WTC11 (cell line): Measurements from ENCODE around the gene APOF. TPM values are rescaled to one million over a fixed set of nuclear protein-coding genes. Genes with fewer than 3 reads are reported as not detected.

Experiments used
- ATAC-seq: fragments of 200-7000 bp; cut with Tn5 transposase; 2 replicates; pipeline ENCODE4 v1.10.0; 2021; ENCODE audit warnings: mild to moderate bottlenecking, moderate library complexity
- CTCF ChIA-PET: fragments of 300-600 bp; sonication (Branson Sonifier 250); formaldehyde crosslinking; loops from one replicate; lab custom pipeline; 2021; ENCODE audit warnings: antibody characterized with exemption; lab: Charles Lee
- POLR2A ChIA-PET: fragments of 350-600 bp; sonication (Branson Sonifier 250); formaldehyde crosslinking; loops from one replicate; lab custom pipeline; 2021; ENCODE audit warnings: antibody characterized with exemption; lab: Charles Lee
- DNase-seq: peaks from one replicate; pipeline ENCODE4 v3.0.0; 2021; ENCODE audit warnings: low spot score
- H3K27ac Mint-ChIP-seq: 2 replicates; pipeline ENCODE4 v1.8.0; 2021; ENCODE audit warnings: mixed read lengths
- H3K27me3 Mint-ChIP-seq: 2 replicates; pipeline ENCODE4 v1.8.0; 2021; ENCODE audit warnings: low read depth, mild to moderate bottlenecking, moderate library complexity, mixed read lengths
- H3K36me3 Mint-ChIP-seq: 2 replicates; pipeline ENCODE4 v1.8.0; 2021; ENCODE audit warnings: mixed read lengths
- H3K4me1 Mint-ChIP-seq: 2 replicates; pipeline ENCODE4 v1.8.0; 2022; ENCODE audit warnings: mixed read lengths
- H3K4me3 Mint-ChIP-seq: 2 replicates; pipeline ENCODE4 v1.8.0; 2021; ENCODE audit warnings: mild to moderate bottlenecking, moderate library complexity, mixed read lengths
- H3K9me3 Mint-ChIP-seq: 2 replicates; pipeline ENCODE4 v1.8.0; 2021; ENCODE audit warnings: mixed read lengths
- ATF1 ChIP-seq: sonication (generic); formaldehyde crosslinking; IDR thresholded peaks from 2 replicates; pipeline ENCODE4 v1.8.1; 2023; ENCODE audit warnings: mild to moderate bottlenecking, moderate library complexity, missing genetic modification reagents
- CREB1 ChIP-seq: sonication (generic); formaldehyde crosslinking; IDR thresholded peaks from 2 replicates; pipeline ENCODE4 v1.8.0; 2023; ENCODE audit warnings: mild to moderate bottlenecking, missing genetic modification reagents
- EMX1 ChIP-seq: fragments of 250-450 bp; sonication (Bioruptor Pico); IDR thresholded peaks from 2 replicates; pipeline ENCODE4 v1.8.0; 2021; ENCODE audit warnings: mild to moderate bottlenecking
- FOXP4 ChIP-seq: sonication (generic); formaldehyde crosslinking; IDR thresholded peaks from 2 replicates; pipeline ENCODE4 v1.8.0; 2022; ENCODE audit warnings: mild to moderate bottlenecking, missing genetic modification reagents
- GTF2I ChIP-seq: fragments of 250-450 bp; sonication (Bioruptor Pico); conservative IDR thresholded peaks from 2 replicates; pipeline ENCODE4 v1.4.0; 2021; ENCODE audit warnings: mild to moderate bottlenecking
- JUN ChIP-seq: sonication (generic); formaldehyde crosslinking; IDR thresholded peaks from 2 replicates; pipeline ENCODE4 v1.8.0; 2023; ENCODE audit warnings: mild to moderate bottlenecking, missing genetic modification reagents
- MXD4 ChIP-seq: fragments of 250-450 bp; sonication (Bioruptor Pico); IDR thresholded peaks from 2 replicates; pipeline ENCODE4 v1.8.0; 2021; ENCODE audit warnings: mild to moderate bottlenecking, moderate library complexity, borderline replicate concordance
- NFATC4 ChIP-seq: fragments of 250-450 bp; sonication (Bioruptor Pico); IDR thresholded peaks from 2 replicates; pipeline ENCODE4 v1.9.0; 2021; ENCODE audit warnings: mild to moderate bottlenecking
- NR3C1 ChIP-seq: sonication (generic); formaldehyde crosslinking; conservative IDR thresholded peaks from 2 replicates; pipeline ENCODE4 v1.8.1; 2023; ENCODE audit warnings: low read depth, mild to moderate bottlenecking, missing genetic modification reagents
- PREB ChIP-seq: sonication (generic); formaldehyde crosslinking; IDR thresholded peaks from 2 replicates; pipeline ENCODE4 v1.8.1; 2022; ENCODE audit warnings: mild to moderate bottlenecking, missing genetic modification reagents, moderate library complexity, borderline replicate concordance
- SMAD3 ChIP-seq: sonication (generic); formaldehyde crosslinking; IDR thresholded peaks from 2 replicates; pipeline ENCODE4 v1.8.0; 2022; ENCODE audit warnings: missing genetic modification reagents, mild to moderate bottlenecking, borderline replicate concordance
- SP1 ChIP-seq: sonication (generic); formaldehyde crosslinking; conservative IDR thresholded peaks from 2 replicates; pipeline ENCODE4 v1.8.1; 2022; ENCODE audit warnings: missing genetic modification reagents
- ZNF263 ChIP-seq: sonication (generic); formaldehyde crosslinking; IDR thresholded peaks from 2 replicates; pipeline ENCODE4 v1.8.1; 2022; ENCODE audit warnings: low read depth, mild to moderate bottlenecking, moderate library complexity, missing genetic modification reagents
- ZNF671 ChIP-seq: fragments of 250-450 bp; sonication (Bioruptor Pico); IDR thresholded peaks from 2 replicates; pipeline ENCODE4 v1.8.0; 2021; ENCODE audit warnings: mild to moderate bottlenecking
- total RNA-seq: library from RNA; stranded (reverse); gene quantifications from 3 replicates; pipeline ENCODE4 v1.2.3, GENCODE V29; 2021
- TF ChIP-seq, protein P1 (sequence below): sonication (generic); formaldehyde crosslinking; IDR thresholded peaks from 2 replicates; pipeline ENCODE4 v1.8.1; 2023; ENCODE audit warnings: mild to moderate bottlenecking, missing genetic modification reagents, borderline replicate concordance
- TF ChIP-seq, protein P2 (sequence below): fragments of 250-450 bp; sonication (Bioruptor Pico); IDR thresholded peaks from 2 replicates; pipeline ENCODE4 v1.8.0; 2021; ENCODE audit warnings: mild to moderate bottlenecking

APOF gene
- total RNA-seq, 1 experiment from 2014 or later, result not detected

DNA sequence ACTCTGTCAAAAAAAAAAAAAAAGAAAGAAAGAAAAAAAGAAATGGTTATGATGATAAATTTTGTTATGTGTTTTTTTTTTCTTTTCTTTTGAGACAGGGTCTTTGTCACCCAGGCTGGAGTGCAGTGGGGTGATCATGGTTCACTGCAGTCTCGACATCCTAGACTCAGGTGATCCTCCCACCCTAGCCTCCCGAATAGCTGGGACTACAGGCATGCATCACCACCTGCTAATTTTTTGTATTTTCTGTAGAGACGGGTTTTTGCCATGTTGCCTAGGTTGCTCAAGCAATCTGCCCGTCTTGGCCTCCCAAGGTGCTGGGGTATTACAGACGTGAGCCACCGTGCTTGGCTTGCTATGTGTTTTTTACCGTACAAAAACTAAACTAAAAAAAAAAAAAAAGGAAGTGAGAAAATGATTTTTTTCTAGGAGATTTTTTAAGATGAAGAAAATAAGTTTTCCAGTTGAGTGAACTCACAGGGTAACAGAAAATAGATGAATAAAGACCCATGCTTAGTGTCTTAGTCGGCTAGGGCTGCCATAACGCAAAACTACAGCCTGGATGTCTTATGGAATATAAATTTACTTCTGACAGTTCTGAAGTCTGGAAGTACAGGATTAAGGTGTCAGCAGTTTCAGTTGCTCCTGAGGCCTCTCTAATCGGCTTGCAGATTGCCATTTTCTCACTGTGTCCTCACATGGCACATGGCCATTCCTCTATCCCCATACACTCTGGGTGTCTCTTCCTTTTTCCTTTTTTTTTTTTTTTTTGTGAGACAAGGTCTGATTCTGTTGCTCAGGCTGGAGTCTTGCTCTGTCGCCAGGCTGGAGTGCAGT, 13.2 kb upstream of the APOF start:
- TF ChIP-seq NR3C1 (CRISPR knock-in tag) (no peak), NFATC4 (CRISPR knock-in tag) (no peak), ZNF671 (CRISPR knock-in tag) (no peak), JUN (no peak), SP1 (CRISPR knock-in tag) (no peak), EMX1 (no peak), SMAD3 (CRISPR knock-in tag) (no peak), GTF2I (CRISPR knock-in tag) (no peak), PREB (CRISPR knock-in tag) (no peak), ATF1 (CRISPR knock-in tag) (no peak)
- TF ChIP-seq, protein P1, sequence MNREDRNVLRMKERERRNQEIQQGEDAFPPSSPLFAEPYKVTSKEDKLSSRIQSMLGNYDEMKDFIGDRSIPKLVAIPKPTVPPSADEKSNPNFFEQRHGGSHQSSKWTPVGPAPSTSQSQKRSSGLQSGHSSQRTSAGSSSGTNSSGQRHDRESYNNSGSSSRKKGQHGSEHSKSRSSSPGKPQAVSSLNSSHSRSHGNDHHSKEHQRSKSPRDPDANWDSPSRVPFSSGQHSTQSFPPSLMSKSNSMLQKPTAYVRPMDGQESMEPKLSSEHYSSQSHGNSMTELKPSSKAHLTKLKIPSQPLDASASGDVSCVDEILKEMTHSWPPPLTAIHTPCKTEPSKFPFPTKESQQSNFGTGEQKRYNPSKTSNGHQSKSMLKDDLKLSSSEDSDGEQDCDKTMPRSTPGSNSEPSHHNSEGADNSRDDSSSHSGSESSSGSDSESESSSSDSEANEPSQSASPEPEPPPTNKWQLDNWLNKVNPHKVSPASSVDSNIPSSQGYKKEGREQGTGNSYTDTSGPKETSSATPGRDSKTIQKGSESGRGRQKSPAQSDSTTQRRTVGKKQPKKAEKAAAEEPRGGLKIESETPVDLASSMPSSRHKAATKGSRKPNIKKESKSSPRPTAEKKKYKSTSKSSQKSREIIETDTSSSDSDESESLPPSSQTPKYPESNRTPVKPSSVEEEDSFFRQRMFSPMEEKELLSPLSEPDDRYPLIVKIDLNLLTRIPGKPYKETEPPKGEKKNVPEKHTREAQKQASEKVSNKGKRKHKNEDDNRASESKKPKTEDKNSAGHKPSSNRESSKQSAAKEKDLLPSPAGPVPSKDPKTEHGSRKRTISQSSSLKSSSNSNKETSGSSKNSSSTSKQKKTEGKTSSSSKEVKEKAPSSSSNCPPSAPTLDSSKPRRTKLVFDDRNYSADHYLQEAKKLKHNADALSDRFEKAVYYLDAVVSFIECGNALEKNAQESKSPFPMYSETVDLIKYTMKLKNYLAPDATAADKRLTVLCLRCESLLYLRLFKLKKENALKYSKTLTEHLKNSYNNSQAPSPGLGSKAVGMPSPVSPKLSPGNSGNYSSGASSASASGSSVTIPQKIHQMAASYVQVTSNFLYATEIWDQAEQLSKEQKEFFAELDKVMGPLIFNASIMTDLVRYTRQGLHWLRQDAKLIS (CRISPR knock-in tag), result no peak
- TF ChIP-seq, all 79 proteins: peak for 0
- no peaks in the 10 kb centered on the region for H3K36me3 Mint-ChIP-seq
- ChIA-PET CTCF (interaction anchor here (1.1 to 3.3 kb wide), 4 partner anchors 16 to 89 kb away, joined by 3 to 17 read pairs (median 4); partner anchors contain the start of gene STAT2), POLR2A (interaction anchor here (0.7 to 1.1 kb wide), 3 partner anchors 84 to 263 kb away, joined by 3 to 6 read pairs (median 4); partner anchors contain the start of gene RNF41)
- H3K27ac Mint-ChIP-seq, result no peak overlapping the region
- DNase-seq, result no peak
- peaks cover 7% of the 10 kb centered on the region for H3K27me3 Mint-ChIP-seq
- no peak for ATAC-seq
- peaks cover 7% of the 10 kb centered on the region for H3K4me1 Mint-ChIP-seq
- no peak overlapping the region for H3K4me3 Mint-ChIP-seq
- H3K9me3 Mint-ChIP-seq, result peaks cover 24% of the 10 kb centered on the region

- DNase-seq, result no peak
- Mint-ChIP-seq H3K27ac (no peak overlapping the region), H3K4me3 (no peak overlapping the region), H3K36me3 (no peaks in the 10 kb centered on the region), H3K27me3 (peaks cover 7% of the 10 kb centered on the region), H3K4me1 (peaks cover 7% of the 10 kb centered on the region), H3K9me3 (peaks cover 23% of the 10 kb centered on the region)
- ChIA-PET POLR2A (interaction anchor here (0.6 to 1.1 kb wide), 5 partner anchors 15 to 183 kb away, joined by 3 to 6 read pairs (median 5); partner anchors contain the start of genes RNF41 and STAT2), CTCF (interaction anchor here (0.7 to 3.3 kb wide), 4 partner anchors 15 to 171 kb away, joined by 3 to 17 read pairs (median 4); partner anchors contain the start of gene STAT2)
- no peak for ATAC-seq
- no peak for TF ChIP-seq MXD4 (CRISPR knock-in tag)
Observed at GRCh38 chr12:56374726-56375597, 12.3 kb upstream of the APOF start.

DNA sequence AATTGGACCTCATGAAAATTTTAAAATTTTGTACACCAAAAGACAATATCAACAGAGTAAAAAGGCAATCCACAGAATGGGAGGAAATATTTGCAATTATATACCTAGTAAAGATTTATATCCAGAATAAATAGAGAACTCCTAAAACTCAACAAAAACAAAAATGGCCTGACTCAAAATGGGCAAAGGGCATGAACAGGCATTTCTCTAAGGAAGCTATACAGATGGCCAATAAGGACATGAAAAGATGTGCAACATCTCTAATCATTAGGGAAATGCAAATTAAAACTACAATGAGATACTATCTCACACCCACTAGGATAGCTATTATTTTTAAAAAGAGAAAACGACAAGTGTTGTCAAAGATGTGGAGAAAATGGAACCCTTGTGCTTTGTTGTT, 10.9 kb upstream of the APOF start:
- CTCF ChIA-PET, result no interaction called here
- DNase-seq (no peak), ATAC-seq (no peak)
- POLR2A ChIA-PET, result no interaction called here
- Mint-ChIP-seq H3K4me1 (peaks cover 7% of the 10 kb centered on the region), H3K36me3 (no peaks in the 10 kb centered on the region), H3K27ac (no peak overlapping the region), H3K27me3 (peaks cover 7% of the 10 kb centered on the region), H3K4me3 (no peak overlapping the region), H3K9me3 (peaks cover 23% of the 10 kb centered on the region)
- TF ChIP-seq NR3C1 (CRISPR knock-in tag) (no peak), MXD4 (CRISPR knock-in tag) (no peak), CREB1 (CRISPR knock-in tag) (no peak), ZNF263 (CRISPR knock-in tag) (no peak), FOXP4 (CRISPR knock-in tag) (no peak)
- TF ChIP-seq, protein P2, sequence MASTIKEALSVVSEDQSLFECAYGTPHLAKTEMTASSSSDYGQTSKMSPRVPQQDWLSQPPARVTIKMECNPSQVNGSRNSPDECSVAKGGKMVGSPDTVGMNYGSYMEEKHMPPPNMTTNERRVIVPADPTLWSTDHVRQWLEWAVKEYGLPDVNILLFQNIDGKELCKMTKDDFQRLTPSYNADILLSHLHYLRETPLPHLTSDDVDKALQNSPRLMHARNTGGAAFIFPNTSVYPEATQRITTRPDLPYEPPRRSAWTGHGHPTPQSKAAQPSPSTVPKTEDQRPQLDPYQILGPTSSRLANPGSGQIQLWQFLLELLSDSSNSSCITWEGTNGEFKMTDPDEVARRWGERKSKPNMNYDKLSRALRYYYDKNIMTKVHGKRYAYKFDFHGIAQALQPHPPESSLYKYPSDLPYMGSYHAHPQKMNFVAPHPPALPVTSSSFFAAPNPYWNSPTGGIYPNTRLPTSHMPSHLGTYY (CRISPR knock-in tag), result no peak
